Neutrophil (primary cell): ENCODE results near the gene NR1D2.

Source experiments
- H3K27ac ChIP-seq: fragments of 200-600 bp; sonication (generic); 2 replicates; pipeline ENCODE4 v1.5.1; 2016; ENCODE audit warnings: mild to moderate bottlenecking, moderate library complexity
- H3K27me3 ChIP-seq: fragments of 200-600 bp; sonication (generic); 2 replicates; pipeline ENCODE4 v1.6.0; 2016; ENCODE audit warnings: mild to moderate bottlenecking
- H3K36me3 ChIP-seq: fragments of 200-600 bp; sonication (generic); 2 replicates; pipeline ENCODE4 v1.5.1; 2017
- H3K4me1 ChIP-seq, 2 experiments: fragments of 200-600 bp in 1 of 2; sonication (generic) in 1 of 2; 1 replicate in 1 of 2; 2 replicates in 1 of 2; pipeline versions ENCODE4 v1.5.1 to v1.6.1; 2013 to 2016; ENCODE audit warnings: low read depth in 1 of 2, low read length in 1 of 2, mild to moderate bottlenecking in 1 of 2, moderate library complexity in 1 of 2; ENCODE audit not compliant: control insufficient read depth in 1 of 2, insufficient read depth in 1 of 2
- H3K4me3 ChIP-seq, 2 experiments: fragments of 200-600 bp in 1 of 2; sonication (generic) in 1 of 2; 1 replicate in 1 of 2; 2 replicates in 1 of 2; pipeline ENCODE4 v1.5.1; 2013 to 2016; ENCODE audit warnings: low read depth in 1 of 2, low read length in 1 of 2, mild to moderate bottlenecking in 1 of 2, moderate library complexity in 1 of 2
- H3K9me3 ChIP-seq: fragments of 200-600 bp; sonication (generic); 2 replicates; pipeline ENCODE4 v1.5.1; 2016
- TF ChIP-seq, protein P1 (sequence below): fragments of 200-600 bp; sonication (generic); IDR thresholded peaks from 2 replicates; pipeline ENCODE4 v1.5.1; 2016; ENCODE audit warnings: antibody characterized with exemption

Gene NR1D2

DNA sequence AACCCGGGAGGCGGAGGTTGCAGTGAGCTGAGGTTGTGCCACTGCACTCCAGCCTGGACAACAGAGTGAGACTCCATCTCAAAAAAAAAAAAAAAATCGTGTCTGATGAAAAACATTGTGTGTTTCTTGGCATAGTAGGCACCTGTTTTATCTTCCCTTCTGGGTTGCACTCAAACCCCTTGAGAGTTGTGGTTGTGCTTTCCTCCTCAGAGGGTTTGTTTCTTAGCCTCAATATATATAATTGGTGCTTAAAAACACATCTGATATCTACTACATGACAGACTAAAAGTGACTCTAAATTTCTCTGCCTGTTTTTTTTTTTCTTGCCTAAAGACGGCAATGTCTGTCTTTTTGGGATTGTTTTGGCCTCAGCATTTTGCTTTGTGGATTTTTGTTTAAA is 7.6 kb downstream of the NR1D2 start:
- Histone ChIP-seq H3K4me3 (no peak overlapping the region), H3K4me1 (peaks cover 9 to 14% of the 10 kb centered on the region in 2 experiments), H3K27me3 (no peaks in the 10 kb centered on the region), H3K27ac (no peak overlapping the region), H3K9me3 (no peaks in the 10 kb centered on the region), H3K36me3 (no peaks in the 10 kb centered on the region)
- TF ChIP-seq, protein P1, sequence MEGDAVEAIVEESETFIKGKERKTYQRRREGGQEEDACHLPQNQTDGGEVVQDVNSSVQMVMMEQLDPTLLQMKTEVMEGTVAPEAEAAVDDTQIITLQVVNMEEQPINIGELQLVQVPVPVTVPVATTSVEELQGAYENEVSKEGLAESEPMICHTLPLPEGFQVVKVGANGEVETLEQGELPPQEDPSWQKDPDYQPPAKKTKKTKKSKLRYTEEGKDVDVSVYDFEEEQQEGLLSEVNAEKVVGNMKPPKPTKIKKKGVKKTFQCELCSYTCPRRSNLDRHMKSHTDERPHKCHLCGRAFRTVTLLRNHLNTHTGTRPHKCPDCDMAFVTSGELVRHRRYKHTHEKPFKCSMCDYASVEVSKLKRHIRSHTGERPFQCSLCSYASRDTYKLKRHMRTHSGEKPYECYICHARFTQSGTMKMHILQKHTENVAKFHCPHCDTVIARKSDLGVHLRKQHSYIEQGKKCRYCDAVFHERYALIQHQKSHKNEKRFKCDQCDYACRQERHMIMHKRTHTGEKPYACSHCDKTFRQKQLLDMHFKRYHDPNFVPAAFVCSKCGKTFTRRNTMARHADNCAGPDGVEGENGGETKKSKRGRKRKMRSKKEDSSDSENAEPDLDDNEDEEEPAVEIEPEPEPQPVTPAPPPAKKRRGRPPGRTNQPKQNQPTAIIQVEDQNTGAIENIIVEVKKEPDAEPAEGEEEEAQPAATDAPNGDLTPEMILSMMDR: no peak

DNA sequence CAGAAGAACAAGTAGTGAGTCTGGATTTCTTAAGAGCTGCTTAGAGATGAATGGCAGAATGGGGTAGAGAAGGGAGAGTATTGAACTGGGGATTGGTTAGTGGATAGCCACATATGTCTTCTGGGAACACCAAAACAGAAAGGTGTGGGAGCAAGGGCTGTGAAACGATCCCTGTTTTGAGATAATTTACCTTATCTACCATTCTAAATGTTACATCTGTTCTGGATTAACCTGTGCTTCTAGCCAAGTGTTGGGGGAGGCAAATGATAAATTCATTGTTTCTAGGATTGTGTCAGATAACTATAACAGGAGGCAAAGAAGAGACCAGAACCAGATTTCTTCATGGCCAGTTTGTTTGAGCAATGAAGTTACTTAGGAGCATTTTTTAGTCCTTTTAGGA is 8.4 kb downstream of the NR1D2 start:
- Histone ChIP-seq H3K36me3 (no peaks in the 10 kb centered on the region), H3K27ac (no peak overlapping the region), H3K4me1 (peaks cover 9 to 14% of the 10 kb centered on the region in 2 experiments), H3K27me3 (no peaks in the 10 kb centered on the region), H3K9me3 (no peaks in the 10 kb centered on the region), H3K4me3 (no peak overlapping the region)
- TF ChIP-seq, protein P1: no peak

DNA sequence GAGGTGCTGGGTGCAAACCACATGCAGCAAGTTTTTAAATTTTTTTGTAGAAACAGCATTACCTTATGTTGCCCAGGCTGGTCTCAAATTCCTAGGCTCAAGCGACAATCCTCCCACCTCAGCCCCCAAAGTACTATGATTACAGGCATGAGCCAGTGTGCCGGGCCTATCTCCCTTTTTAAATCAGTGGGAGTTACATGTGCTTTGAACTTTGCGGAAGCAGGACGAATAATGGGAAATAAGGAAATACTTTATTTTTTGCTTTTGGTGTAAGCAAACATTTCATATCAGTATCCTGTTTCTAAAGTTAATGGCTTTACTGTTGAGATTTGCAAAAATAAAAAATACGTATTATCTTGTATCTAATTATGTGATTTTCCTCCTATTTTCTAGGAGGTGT is 9.1 kb downstream of the NR1D2 start:
- Histone ChIP-seq H3K27me3 (no peaks in the 10 kb centered on the region), H3K9me3 (no peaks in the 10 kb centered on the region), H3K36me3 (no peaks in the 10 kb centered on the region), H3K4me1 (peaks cover 9 to 14% of the 10 kb centered on the region in 2 experiments), H3K27ac (no peak overlapping the region), H3K4me3 (no peak overlapping the region)
- TF ChIP-seq, protein P1: no peak

DNA sequence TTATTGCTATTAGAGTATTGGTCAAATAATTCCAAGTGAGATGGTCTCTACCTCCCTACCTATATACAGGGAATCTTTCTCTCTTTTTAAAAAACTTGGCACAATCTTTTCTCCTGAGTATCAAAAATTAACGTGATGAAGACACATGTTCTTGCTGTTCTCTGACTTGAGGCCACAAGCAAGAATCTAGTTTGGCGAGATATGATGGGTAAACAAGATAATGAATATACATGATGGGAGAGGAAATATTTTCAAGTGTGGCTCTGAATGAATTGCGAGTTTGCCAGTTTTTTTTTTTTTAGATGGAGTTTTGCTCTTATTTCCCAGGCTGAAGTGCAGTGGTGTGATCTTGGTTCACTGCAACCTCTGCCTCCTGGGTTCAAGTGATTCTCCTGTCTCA is 11.6 kb downstream of the NR1D2 start:
- Histone ChIP-seq H3K27me3 (no peaks in the 10 kb centered on the region), H3K27ac (no peak overlapping the region), H3K9me3 (no peaks in the 10 kb centered on the region), H3K4me3 (no peak overlapping the region), H3K36me3 (no peaks in the 10 kb centered on the region), H3K4me1 (no peaks in the 10 kb centered on the region)
- TF ChIP-seq, protein P1: no peak

DNA sequence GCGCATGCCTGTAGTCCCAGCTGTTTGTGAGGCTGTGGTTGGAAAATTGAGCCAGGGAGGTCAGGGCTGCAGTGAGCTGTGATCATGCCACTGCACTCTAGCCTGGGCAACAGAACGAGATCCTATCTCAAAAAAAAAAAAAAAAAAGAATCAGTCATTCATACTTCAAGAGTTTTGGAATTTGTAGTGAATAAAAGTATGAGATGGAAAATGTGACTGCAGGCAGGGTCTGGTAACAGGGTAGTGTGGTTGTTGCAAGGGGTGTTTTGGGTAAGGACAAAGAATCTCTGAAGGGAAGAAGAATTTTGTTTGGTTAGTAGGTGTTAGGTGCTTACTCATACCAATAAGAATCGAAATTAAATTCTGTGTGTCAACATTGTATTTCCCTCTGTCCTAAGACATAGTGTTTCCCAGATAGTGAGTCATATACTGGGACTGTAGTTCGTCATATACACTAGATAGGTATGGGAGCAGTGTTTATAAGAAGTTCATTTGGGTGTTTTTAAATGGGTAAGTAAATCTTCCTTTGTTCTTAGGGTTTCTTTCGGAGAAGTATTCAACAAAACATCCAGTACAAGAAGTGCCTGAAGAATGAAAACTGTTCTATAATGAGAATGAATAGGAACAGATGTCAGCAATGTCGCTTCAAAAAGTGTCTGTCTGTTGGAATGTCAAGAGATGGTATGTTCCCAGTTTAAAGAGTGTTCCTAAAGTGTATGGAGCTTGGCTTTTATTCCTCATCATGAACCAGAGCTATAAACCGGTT is 14.2 kb downstream of the NR1D2 start:
- no peaks in the 10 kb centered on the region for H3K4me1 ChIP-seq
- no peaks in the 10 kb centered on the region for H3K9me3 ChIP-seq
- no peak overlapping the region for H3K27ac ChIP-seq
- H3K27me3 ChIP-seq: no peaks in the 10 kb centered on the region
- H3K4me3 ChIP-seq: no peak overlapping the region
- no peaks in the 10 kb centered on the region for H3K36me3 ChIP-seq
- TF ChIP-seq, protein P1: no peak
